ENCODE data around the gene ZRANB3.

DNA sequence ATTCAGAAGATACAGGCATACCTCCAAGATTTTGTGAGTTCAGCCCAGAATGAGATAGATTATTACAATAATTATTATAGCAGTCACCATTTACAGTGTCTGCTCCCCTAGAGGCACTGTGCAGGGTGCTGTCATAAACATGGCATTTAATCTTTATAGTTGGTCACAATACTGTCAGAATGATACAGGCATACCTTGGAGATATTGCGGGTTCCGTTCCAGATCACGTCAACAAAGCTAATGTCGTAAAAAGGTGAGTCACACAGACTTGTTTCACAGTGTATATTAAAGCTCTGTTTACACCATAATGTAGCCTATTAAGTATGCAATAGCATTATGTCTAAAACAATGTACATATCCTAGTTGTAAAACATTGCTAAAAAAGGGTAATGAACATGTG, 45.6 kb downstream of the ZRANB3 start:
- TF ChIP-seq EZH2 (IDR thresholded peaks at IDR 0.05; ENCODE audit: borderline replicate concordance) (no peak), CTCF (IDR thresholded peaks at IDR 0.05; ENCODE audit: poor library complexity) (no peak), EZH2phosphoT487 (IDR thresholded peaks at IDR 0.05; ENCODE audit: low read depth, severe bottlenecking, unreplicated experiment) (no peak)

Data from hepatocyte (in vitro differentiated cells).